Fibroblast of lung (primary cell): Measurements from ENCODE around the gene EEFSEC. TPM values are rescaled to one million over a fixed set of nuclear protein-coding genes. Genes with fewer than 3 reads are reported as not detected.

Source experiments
- DNase-seq, 2 donors: peaks; one replicate each; pipeline versions ENCODE4 v3.0.0 to v3.0.0-alpha.2; 2010; ENCODE audit warnings: low read depth in 2 of 2
- H2AFZ ChIP-seq: 2 replicates; pipeline ENCODE4 v1.5.1; 2012; ENCODE audit warnings: low read length, control low read depth, inconsistent platforms
- H3K27ac ChIP-seq: 2 replicates; pipeline ENCODE4 v1.5.1; 2011; ENCODE audit warnings: low read length, control low read depth; ENCODE audit not compliant: insufficient read depth
- H3K27me3 ChIP-seq: 2 replicates; pipeline ENCODE4 v1.5.1; 2011; ENCODE audit warnings: mild to moderate bottlenecking, low read length; ENCODE audit not compliant: control insufficient read depth, insufficient read depth
- H3K36me3 ChIP-seq: 2 replicates; pipeline ENCODE4 v1.5.1; 2011; ENCODE audit warnings: low read length; ENCODE audit not compliant: control insufficient read depth, insufficient read depth
- H3K4me1 ChIP-seq: 2 replicates; pipeline ENCODE4 v1.5.1; 2011; ENCODE audit warnings: low read length; ENCODE audit not compliant: control insufficient read depth, insufficient read depth; ENCODE audit errors: extremely low read depth
- H3K4me2 ChIP-seq: 2 replicates; pipeline ENCODE4 v1.5.1; 2011; ENCODE audit warnings: low read length, control low read depth; ENCODE audit not compliant: insufficient read depth; ENCODE audit errors: extremely low read depth
- H3K4me3 ChIP-seq, 4 experiments: fragments of 200-600 bp in 1 of 4; sonication (generic) in 1 of 4; replicated peaks in 1 of 4; 2 replicates each; pipeline ENCODE4 v1.5.1; 2011 to 2016; ENCODE audit warnings: low read length in 4 of 4, low read depth in 3 of 4, mild to moderate bottlenecking in 3 of 4, control low read depth in 2 of 4, inconsistent platforms in 1 of 4, mixed read lengths in 1 of 4; ENCODE audit not compliant: insufficient read depth in 1 of 4; ENCODE audit errors: control extremely low read depth in 1 of 4
- H3K79me2 ChIP-seq: 2 replicates; pipeline ENCODE4 v1.5.1; 2012; ENCODE audit warnings: mild to moderate bottlenecking, low read length, inconsistent platforms; ENCODE audit not compliant: control insufficient read depth, insufficient read depth
- H3K9ac ChIP-seq: 2 replicates; pipeline ENCODE4 v1.5.1; 2011; ENCODE audit warnings: mild to moderate bottlenecking, low read length, control low read depth; ENCODE audit not compliant: insufficient read depth
- H3K9me3 ChIP-seq: 2 replicates; pipeline ENCODE4 v1.5.1; 2012; ENCODE audit warnings: low read depth, low read length; ENCODE audit not compliant: control insufficient read depth, insufficient read depth
- H4K20me1 ChIP-seq: 2 replicates; pipeline ENCODE4 v1.5.1; 2011; ENCODE audit warnings: low read length; ENCODE audit not compliant: control insufficient read depth, insufficient read depth; ENCODE audit errors: extremely low read depth
- EZH2 ChIP-seq: IDR thresholded peaks from 2 replicates; pipeline ENCODE4 v1.5.1; 2012; ENCODE audit warnings: low read length, control low read depth, mild to moderate bottlenecking; ENCODE audit errors: missing control alignments
- polyA plus RNA-seq, 2 donors: library from polyadenylated mRNA; depleted of rRNA in 1 of 2; stranded (reverse) in 1 of 2; unstranded in 1 of 2; fragments of >200 nt; gene quantifications; 2 replicates each; pipeline ENCODE4 v1.2.1, GENCODE V29; 2011 to 2012; ENCODE audit warnings: missing spikeins in 1 of 2
- total RNA-seq: library from RNA; depleted of rRNA; stranded (reverse); fragments of >200 nt; gene quantifications from 2 replicates; pipeline ENCODE4 v1.2.1, GENCODE V29; 2014
- TF ChIP-seq, protein P1 (sequence below), 2 donors: IDR thresholded peaks in 1 of 2; conservative IDR thresholded peaks in 1 of 2; 1 replicate in 1 of 2; 2 replicates in 1 of 2; pipeline ENCODE4 v1.5.1; 2011 to 2012; ENCODE audit warnings: low read length in 2 of 2, control low read depth in 1 of 2, inconsistent platforms in 1 of 2, low read depth in 1 of 2, mild to moderate bottlenecking in 1 of 2

The EEFSEC gene
- total and polyA plus RNA-seq, 2 donors (not counting 1 experiment from before 2014, with no cell fraction given): 2.6 to 5.0 TPM

- H3K9ac ChIP-seq: no peak overlapping the region
- H2AFZ ChIP-seq: no peak overlapping the region
- no peaks in the 10 kb centered on the region for H3K27me3 ChIP-seq
- no peak for TF ChIP-seq EZH2
- TF ChIP-seq, protein P1, sequence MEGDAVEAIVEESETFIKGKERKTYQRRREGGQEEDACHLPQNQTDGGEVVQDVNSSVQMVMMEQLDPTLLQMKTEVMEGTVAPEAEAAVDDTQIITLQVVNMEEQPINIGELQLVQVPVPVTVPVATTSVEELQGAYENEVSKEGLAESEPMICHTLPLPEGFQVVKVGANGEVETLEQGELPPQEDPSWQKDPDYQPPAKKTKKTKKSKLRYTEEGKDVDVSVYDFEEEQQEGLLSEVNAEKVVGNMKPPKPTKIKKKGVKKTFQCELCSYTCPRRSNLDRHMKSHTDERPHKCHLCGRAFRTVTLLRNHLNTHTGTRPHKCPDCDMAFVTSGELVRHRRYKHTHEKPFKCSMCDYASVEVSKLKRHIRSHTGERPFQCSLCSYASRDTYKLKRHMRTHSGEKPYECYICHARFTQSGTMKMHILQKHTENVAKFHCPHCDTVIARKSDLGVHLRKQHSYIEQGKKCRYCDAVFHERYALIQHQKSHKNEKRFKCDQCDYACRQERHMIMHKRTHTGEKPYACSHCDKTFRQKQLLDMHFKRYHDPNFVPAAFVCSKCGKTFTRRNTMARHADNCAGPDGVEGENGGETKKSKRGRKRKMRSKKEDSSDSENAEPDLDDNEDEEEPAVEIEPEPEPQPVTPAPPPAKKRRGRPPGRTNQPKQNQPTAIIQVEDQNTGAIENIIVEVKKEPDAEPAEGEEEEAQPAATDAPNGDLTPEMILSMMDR (conservative IDR thresholded peaks at IDR 0.05 in 1 of 2, IDR thresholded peaks at IDR 0.05 in 1 of 2; ENCODE audit: low read depth in 1 of 2, low read length in 2 of 2): no peak
- no peaks in the 10 kb centered on the region for H3K79me2 ChIP-seq
- H4K20me1 ChIP-seq: no peaks in the 10 kb centered on the region
- no peaks in the 10 kb centered on the region for H3K9me3 ChIP-seq
- H3K36me3 ChIP-seq: no peaks in the 10 kb centered on the region
- peak overlapping the region in 1 of 4 experiments; percentile 14 for H3K4me3 ChIP-seq
- no peaks in the 10 kb centered on the region for H3K4me1 ChIP-seq
- no peak overlapping the region for H3K27ac ChIP-seq
- DNase-seq: peak in 1 of 2 donors; percentile 77
- H3K4me2 ChIP-seq: peak overlapping the region; percentile 41
Measured at GRCh38 chr3:128218548-128219257, 65.4 kb downstream of the EEFSEC start.

GRCh38 chr3:128221328-128221727 lies 68.0 kb downstream of the EEFSEC start:
- H3K27me3 ChIP-seq: no peaks in the 10 kb centered on the region
- no peak overlapping the region for H3K27ac ChIP-seq

GRCh38 chr3:128222796-128223385 lies 69.6 kb downstream of the EEFSEC start:
- Histone ChIP-seq H3K79me2 (no peaks in the 10 kb centered on the region), H3K9me3 (no peaks in the 10 kb centered on the region), H3K4me3 (no peak overlapping the region), H3K27ac (no peak overlapping the region), H3K27me3 (no peaks in the 10 kb centered on the region), H3K4me2 (no peak overlapping the region), H3K4me1 (no peaks in the 10 kb centered on the region), H3K9ac (no peak overlapping the region), H2AFZ (no peak overlapping the region), H4K20me1 (no peaks in the 10 kb centered on the region), H3K36me3 (no peaks in the 10 kb centered on the region)
- TF ChIP-seq EZH2: no peak
- TF ChIP-seq, protein P1 (conservative IDR thresholded peaks at IDR 0.05 in 1 of 2, IDR thresholded peaks at IDR 0.05 in 1 of 2; ENCODE audit: low read depth in 1 of 2, low read length in 2 of 2): no peak
- no peak for DNase-seq

More at GRCh38 chr3:128221328-128221727, 68.0 kb downstream of the EEFSEC start:
- no peak for DNase-seq
- no peak overlapping the region for H2AFZ ChIP-seq
- TF ChIP-seq, protein P1 (conservative IDR thresholded peaks at IDR 0.05 in 1 of 2, IDR thresholded peaks at IDR 0.05 in 1 of 2; ENCODE audit: low read depth in 1 of 2, low read length in 2 of 2): no peak
- TF ChIP-seq EZH2: no peak
- H3K4me3 ChIP-seq: no peak overlapping the region
- no peaks in the 10 kb centered on the region for H3K9me3 ChIP-seq
- H3K36me3 ChIP-seq: no peaks in the 10 kb centered on the region
- H3K4me2 ChIP-seq: no peak overlapping the region
- H4K20me1 ChIP-seq: no peaks in the 10 kb centered on the region
- H3K79me2 ChIP-seq: no peaks in the 10 kb centered on the region
- H3K4me1 ChIP-seq: no peaks in the 10 kb centered on the region
- no peak overlapping the region for H3K9ac ChIP-seq
